ENCODE measurements around the gene LRRFIP2.
"Not testable (repeated sequence)": the region's sequence is repeated elsewhere in the genome, so short reads cannot be mapped to it uniquely, and the experiment has no call there.

LRRFIP2 gene

GRCh38 chr3:37174532-37175126 is at the start of gene LRRFIP2:
Gene LRRFIP2 (minus strand): TSS chr3:37174582. CDS start chr3:37148983, 25,599 bp downstream.
- peak; percentile 67 for DNase-seq

- no peak for DNase-seq
Observed at GRCh38 chr3:37223576-37223975, 49.2 kb upstream of the LRRFIP2 start.

- no peak for DNase-seq
Observed at GRCh38 chr3:37223141-37223558, 48.8 kb upstream of the LRRFIP2 start.

GRCh38 chr3:37222542-37222941 is 48.2 kb upstream of the LRRFIP2 start:
- DNase-seq, result not testable (repeated sequence)

DNA sequence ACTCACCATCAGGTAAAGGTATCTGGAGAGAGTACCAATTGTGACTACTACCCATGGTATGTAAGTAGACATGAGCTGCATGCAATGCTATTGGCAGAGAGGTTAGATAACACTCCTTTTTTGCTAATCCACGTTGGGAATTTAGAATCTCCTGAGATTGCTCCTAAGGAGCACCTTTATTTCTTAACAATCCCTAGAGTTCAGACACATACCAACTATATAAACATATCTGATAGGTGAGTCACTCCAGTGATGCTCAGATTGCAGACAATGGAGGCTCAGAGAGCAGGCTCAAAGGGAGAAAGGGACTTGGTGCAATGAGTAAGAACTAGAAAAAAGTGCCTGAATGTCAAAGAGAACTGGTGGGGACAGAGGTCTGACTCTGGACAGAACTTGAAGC is 47.0 kb upstream of the LRRFIP2 start:
- DNase-seq, result no peak

DNA sequence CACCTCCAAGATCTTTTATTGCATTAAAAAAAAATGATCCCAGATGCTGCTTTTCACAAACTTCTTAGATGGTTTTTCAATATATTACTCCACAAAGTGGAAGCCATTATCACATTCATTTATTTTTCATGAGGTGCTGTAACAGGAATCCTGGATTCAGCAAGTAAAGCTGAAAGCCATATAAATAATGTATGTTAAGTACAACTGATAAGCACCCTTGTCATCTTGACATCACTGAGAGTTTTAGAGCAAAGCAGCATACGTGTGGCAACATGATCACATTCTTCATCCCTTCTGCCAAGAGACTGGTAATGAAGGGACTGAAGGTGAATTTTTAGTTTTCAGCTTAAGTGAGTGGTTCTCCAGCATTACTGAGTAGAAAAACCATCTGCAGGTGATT is 44.9 kb upstream of the LRRFIP2 start:
- no peak for DNase-seq

DNA sequence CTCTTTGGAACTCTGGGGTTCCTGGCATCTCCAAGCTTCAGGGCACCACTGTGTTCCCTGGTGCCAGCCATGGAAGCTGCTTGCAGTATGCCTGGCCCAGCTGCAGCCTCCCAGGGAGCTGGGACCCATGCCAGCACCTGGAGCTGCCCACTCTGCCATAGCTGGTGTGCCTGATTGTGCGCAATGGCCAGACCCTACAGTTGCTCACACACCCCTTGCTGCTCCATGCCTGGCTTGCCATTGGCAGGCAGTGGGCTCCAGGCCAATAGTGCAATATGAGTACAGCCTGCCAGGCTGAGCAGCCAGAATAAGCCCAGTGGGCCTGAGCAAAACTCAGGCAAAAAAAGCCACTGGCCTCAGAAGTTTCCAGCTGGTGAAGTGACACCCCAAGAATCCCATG is 43.8 kb upstream of the LRRFIP2 start:
- no peak for DNase-seq

DNA sequence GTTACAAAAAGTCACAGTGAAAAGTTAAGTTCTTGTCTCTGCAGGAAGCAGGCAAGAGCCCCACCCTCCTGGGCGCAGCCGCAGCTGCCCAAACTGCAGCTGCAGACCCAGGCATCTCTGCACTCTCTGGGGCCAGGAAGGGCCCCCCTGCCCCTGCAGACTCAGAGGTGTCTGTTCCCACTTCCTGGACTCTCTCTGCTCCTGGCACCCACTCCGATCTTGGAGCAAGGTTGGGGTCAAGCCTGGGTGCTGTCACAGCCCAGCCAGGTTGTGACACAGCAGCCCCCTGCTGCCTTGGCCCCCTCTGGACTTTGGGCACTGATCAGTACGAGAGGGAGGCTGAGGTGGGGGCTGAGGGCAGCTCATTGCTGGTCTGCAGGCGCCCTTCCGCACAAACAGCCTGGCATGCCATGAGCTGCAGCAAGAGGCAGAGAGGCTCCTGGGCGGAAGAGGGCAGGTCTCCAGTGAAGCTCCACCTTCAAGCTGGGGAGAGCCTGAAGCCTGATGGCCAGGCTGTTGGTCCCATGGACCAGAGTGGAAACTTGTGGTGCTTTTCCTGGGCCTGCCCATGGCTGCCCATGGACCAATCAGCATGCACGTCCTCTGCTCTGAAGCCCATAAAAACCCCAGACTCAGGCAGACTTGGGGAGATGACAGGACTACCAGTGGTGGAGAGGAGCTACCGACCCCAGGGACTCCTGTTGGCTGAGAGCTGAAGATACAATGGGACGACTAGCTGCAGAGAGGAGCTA is 42.9 kb upstream of the LRRFIP2 start:
- DNase-seq, result no peak

DNA sequence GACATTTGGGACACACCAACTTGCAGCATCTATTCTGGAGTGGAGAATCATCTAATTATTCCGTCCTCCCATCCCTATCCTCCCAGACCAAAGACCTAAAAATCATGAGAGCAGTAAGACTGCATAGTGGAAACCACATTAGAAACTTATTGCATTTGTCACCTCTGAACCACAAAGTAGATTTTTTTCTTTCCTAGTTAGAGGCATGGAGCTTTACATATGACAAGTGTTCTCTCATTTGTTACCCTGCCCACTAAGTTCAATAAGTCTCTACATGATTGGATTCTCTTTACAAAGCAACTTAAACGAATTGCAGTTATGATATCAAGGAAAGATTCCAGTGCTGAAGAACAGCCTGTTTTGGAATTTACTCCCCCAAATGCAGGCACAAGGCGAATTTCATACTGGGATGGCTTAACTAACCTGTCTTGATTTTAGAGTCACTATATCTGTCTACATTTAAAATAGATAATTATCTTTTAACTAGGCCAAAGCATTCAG is 42.3 kb upstream of the LRRFIP2 start:
- DNase-seq, result no peak

DNA sequence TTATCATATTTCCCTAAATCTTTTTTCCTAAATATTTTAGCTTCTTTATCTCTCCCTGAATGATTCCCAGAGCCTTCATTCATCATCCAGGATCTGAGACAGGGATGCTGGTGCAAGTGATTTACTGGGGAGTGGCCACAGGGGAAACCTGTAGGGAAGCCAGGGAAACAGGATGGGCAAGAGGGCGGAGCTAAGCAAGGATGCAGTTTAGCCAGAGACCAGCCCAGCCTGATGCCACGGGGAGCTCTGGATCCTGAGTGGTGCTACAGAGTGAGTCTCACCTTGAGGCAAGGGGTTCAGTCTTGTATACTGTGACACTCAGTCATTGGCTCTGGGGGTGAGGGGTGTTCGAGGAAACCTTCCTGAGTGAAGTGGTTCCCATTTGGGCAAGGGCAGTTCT is 39.7 kb upstream of the LRRFIP2 start:
- no peak for DNase-seq

DNA sequence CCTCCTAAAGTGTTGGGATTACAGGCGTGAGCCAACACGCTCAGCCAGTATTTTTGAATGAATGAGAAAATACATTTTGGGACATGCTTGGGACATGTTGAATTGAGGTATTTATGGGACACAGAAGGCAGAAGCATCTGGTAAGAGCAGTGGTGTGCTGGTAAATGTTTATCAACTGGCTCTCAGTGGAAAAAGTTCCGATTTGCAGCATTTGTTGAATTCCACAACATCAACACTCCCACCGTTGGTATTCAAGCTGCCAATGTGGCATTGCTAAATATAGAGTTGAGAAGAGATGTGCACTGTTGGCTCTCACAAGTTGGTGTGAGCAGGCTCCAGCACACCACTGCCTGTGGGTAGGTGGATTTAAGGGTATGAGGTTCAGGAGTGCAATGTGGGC is 35.8 kb upstream of the LRRFIP2 start:
- no peak for DNase-seq

DNA sequence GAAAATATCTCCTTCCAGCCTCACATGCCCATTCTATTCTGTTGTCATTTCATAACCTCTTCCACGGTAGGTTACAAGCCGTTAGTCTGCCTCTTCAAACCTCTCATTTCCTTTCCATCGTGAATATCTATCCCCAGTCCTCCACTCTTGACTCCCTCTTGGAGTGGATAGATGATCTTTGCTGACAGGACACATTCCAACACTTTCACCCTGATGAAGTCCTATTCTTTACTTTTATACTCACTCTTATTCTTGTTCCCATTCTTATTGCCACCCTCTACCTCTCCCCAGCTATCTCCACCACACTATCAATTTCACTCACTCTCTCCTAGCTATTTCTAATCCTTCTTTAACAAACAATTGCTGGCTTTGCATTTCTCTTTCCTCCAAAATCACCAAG is 34.2 kb upstream of the LRRFIP2 start:
- DNase-seq, result not testable (repeated sequence)

GRCh38 chr3:37208008-37208407 is 33.6 kb upstream of the LRRFIP2 start:
- DNase-seq, result not testable (repeated sequence)

DNA sequence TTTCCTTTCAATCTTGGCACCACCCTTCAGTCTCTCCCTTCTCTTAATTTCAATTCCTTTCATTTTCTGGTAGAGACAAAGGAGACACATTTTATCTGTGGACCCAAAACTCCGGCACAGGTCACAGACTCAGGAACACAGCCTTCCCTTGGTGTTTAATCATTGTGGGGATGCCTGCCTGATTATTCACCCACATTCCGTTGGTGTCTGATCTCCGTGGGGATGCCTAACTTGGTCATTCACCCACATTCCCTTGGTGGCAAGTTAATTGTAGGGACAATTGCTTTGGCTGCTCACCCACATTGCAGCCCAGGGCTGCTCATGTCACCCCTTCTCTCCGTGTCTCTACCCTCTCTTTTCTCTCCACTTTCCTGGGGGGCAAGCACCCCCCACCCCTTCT is 31.7 kb upstream of the LRRFIP2 start:
- not testable (repeated sequence) for DNase-seq

DNA sequence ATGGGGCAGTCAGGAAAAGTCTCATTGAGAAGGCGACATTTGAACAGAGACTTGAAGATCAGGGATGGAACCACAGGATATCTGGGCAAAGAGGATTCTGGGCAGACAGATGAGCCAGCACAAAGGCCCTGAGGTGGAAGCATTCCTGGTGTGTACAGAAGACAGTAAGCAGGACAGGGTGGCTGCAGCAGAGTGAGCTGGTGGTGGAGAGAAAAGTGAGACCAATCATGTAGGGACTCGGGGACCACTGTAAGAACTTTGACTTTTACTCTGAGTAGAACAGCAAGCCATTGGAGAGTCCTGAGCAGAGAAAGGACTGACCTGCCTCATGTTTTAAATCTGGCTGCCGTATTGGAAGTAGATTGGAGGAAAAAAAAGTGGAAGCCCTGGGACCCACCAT is 29.9 kb upstream of the LRRFIP2 start:
- DNase-seq, result no peak

DNA sequence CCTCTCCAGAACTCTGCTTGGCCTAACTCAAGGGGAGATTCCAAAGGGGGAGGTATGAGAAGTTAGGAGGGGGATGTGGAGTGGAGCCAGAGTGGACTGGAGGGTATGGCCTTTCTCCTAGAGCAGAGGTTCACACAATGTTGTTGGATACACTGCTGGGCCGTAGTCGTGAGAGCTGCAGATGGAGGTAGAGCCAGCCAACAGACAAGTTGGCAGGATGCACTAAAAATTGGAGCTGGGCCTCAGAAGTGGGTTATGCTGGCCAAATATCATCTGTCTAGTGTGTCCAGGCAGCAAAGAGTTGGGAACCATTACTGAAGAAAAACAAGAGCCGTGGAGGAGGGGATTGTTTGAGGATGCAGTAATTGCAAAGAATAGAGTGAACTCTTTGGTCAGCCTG is 27.7 kb upstream of the LRRFIP2 start:
- DNase-seq, result no peak

GRCh38 chr3:37200141-37200540 is 25.8 kb upstream of the LRRFIP2 start:
- no peak for DNase-seq

GRCh38 chr3:37198996-37199395 is 24.6 kb upstream of the LRRFIP2 start:
- DNase-seq, result no peak

DNA sequence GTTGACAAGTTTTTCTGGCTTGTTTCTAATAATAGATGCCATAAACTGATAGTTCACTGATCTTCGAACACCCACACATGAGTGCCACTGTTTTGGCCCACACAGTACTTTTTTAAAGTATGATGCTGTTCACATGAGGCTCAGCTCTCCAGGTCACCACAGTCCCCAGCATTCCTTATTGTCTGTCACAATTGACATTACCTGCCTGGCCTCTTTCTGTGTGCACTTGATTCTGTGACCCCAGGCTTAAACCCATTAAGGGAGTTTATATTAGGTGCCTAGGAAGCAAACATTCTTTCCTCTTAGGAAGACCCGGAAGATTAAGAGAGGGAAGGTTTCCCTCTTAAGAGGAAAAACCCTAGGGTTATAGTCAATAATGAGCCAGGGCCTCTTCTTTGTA is 24.2 kb upstream of the LRRFIP2 start:
- DNase-seq, result no peak

DNA sequence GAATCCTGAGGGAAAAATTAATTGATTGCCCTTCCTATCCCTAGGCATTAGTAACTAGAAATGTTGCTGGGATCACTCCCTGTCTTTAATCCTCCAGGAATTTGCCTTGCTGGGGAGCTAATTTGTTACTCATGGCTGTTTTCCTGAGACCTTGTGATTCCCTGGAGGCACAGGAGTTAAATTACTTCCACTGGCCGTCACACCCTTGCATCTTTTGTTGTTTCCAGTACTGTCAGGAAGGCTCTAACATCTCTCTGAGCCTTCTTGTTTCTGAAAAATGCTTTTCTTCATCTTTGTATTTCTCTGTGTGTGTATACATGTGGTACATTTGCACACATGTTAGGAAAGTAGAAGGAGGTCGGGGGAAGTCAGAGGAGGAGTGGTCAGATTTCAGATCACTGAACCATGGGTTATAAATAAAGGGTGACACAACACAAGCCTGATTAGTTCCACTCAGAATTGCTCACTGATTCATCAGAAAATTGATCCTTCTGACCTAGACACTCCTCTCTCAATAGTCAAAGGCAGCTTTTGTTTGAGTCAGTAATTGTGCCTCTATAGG is 23.5 kb upstream of the LRRFIP2 start:
- no peak for DNase-seq

- DNase-seq, result no peak
Observed at GRCh38 chr3:37194533-37194932, 20.2 kb upstream of the LRRFIP2 start.

- DNase-seq, result peak; percentile 46
Observed at GRCh38 chr3:37190667-37191066, 16.3 kb upstream of the LRRFIP2 start.

DNA sequence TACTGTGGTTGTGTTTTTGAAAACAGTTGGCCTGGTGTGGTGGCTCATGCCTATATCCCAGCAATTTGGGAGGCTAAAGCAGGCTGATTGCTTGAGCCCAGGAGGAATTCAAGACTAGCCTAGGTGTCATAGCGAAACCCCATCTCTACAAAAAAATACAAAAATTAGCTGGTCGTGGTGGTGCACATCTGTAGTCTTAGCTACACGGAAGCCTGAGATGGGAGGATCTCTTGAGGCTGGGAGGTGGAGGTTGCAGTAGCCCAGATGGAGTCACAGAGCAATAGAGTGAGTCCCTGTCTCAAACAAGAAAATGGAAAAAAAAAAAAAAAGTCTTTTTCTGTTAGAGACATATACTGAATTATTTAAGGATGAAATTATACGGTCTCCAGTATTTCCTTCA is 14.7 kb upstream of the LRRFIP2 start:
- DNase-seq, result no peak

GRCh38 chr3:37183976-37184375 is 9.6 kb upstream of the LRRFIP2 start:
- DNase-seq, result no peak

All from hematopoietic multipotent progenitor cell treated with erythropoietin and hydrocortisone succinate and interleukin-3 and kit ligand, for 8 days (in vitro differentiated cells).